AG04450 (cell line): ENCODE measurements around the gene EEF2KMT. TPM values are rescaled to one million over a fixed set of nuclear protein-coding genes. Genes with fewer than 3 reads are reported as not detected.
"Not testable (repeated sequence)": the region's sequence is repeated elsewhere in the genome, so short reads cannot be mapped to it uniquely, and the experiment has no call there.

Experiments
- CTCF ChIA-PET: fragments of 300-600, 350-600 bp; formaldehyde crosslinking; extraction: SDS; loops from one replicate; lab custom pipeline; 2022; ENCODE audit warnings: antibody characterized with exemption, inconsistent platforms; lab: Charles Lee
- POLR2A ChIA-PET: fragments of 350-600 bp; formaldehyde crosslinking; extraction: SDS; loops from one replicate; lab custom pipeline; 2021; ENCODE audit warnings: antibody characterized with exemption, inconsistent platforms; lab: Yijun Ruan, JAX
- DNase-seq: peaks from one replicate; pipeline ENCODE4 v3.0.0-alpha.2; 2011; ENCODE audit warnings: low read depth, low spot score
- H3K27ac ChIP-seq: one replicate; pipeline ENCODE4 v1.5.1; 2012; ENCODE audit warnings: low read depth, low read length, control low read depth
- H3K27me3 ChIP-seq: one replicate; pipeline ENCODE4 v1.6.0; 2012; ENCODE audit warnings: low read length; ENCODE audit not compliant: control insufficient read depth, insufficient read depth
- H3K4me3 ChIP-seq: 2 replicates; pipeline ENCODE4 v1.5.1; 2011; ENCODE audit warnings: mild to moderate bottlenecking, low read depth, low read length, control low read depth
- H3K9me3 ChIP-seq: 2 replicates; pipeline ENCODE4 v1.5.1; 2012; ENCODE audit warnings: low read length; ENCODE audit not compliant: control insufficient read depth, insufficient read depth
- polyA plus RNA-seq: library from polyadenylated mRNA; depleted of rRNA; stranded (reverse); fragments of >200 nt; gene quantifications from 2 replicates; pipeline ENCODE4 v1.2.3, GENCODE V29; 2011
- TF ChIP-seq, protein P1 (sequence below): IDR thresholded peaks from 2 replicates; pipeline ENCODE4 v1.5.1; 2011; ENCODE audit warnings: low read depth, low read length, control low read depth, inconsistent platforms

The EEF2KMT gene
- polyA plus RNA-seq, 1 experiment = 6.1 TPM

DNA sequence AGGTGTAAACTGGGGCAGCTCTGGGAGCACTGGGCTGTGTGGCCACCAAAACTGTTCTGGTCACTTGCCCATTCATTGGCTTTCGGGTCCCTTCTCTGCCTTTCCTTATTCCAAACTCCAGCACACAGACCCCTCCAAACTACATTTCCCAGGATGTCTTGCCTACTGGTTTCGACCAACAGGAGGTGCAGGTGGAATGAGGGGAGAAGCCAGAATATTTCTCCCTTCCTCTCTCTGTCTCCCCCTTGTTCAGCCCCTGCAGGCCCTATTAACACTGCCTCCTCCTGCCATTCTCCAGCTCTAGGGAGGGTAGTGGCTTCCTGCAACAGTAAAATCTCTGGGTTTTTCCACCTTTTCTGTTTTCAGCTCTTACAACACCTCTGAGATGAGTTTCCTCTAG lies 50.7 kb downstream of the EEF2KMT start:
- no peak for DNase-seq
- TF ChIP-seq, protein P1, sequence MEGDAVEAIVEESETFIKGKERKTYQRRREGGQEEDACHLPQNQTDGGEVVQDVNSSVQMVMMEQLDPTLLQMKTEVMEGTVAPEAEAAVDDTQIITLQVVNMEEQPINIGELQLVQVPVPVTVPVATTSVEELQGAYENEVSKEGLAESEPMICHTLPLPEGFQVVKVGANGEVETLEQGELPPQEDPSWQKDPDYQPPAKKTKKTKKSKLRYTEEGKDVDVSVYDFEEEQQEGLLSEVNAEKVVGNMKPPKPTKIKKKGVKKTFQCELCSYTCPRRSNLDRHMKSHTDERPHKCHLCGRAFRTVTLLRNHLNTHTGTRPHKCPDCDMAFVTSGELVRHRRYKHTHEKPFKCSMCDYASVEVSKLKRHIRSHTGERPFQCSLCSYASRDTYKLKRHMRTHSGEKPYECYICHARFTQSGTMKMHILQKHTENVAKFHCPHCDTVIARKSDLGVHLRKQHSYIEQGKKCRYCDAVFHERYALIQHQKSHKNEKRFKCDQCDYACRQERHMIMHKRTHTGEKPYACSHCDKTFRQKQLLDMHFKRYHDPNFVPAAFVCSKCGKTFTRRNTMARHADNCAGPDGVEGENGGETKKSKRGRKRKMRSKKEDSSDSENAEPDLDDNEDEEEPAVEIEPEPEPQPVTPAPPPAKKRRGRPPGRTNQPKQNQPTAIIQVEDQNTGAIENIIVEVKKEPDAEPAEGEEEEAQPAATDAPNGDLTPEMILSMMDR = no peak
- Histone ChIP-seq H3K27me3 (peaks cover 10% of the 10 kb centered on the region), H3K27ac (no peak overlapping the region), H3K4me3 (no peak overlapping the region), H3K9me3 (no peaks in the 10 kb centered on the region)
- ChIA-PET POLR2A (no interaction called here), CTCF (interaction anchor here (1.5 kb wide), 1 partner anchor 22 kb away, joined by 3 read pairs; no protein-coding TSS in a partner anchor)

DNA sequence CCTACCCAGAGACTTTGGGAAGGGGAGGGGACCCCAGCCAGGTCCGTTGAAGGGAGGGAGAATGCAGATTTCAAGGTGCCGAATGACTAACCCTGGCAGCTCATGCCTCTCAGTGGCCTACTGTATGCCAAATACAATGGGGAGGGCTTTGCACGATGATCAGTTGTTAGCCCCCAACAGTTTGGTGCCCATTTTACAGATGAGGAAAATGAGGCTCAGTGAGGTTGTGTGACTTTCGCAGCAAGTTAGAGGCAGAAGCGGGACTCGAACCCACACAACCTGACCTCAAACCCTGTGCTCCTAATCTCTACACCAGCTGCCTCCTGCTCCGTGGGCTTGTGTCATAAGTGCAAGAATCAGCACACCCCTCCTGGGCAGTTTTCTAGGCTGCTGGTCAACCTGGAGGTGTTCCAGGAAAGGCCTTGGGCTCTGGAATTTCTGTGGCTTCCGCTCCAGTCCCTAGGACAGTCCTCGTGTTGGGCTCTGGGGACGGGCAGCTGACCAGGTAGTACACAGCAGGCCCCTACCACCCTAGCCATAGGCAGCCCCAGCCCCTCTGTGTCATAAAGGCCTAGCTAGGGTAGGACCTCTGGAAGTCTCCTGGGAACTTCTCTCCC lies 52.0 kb downstream of the EEF2KMT start:
- Histone ChIP-seq H3K4me3 (no peak overlapping the region), H3K27me3 (peaks cover 12% of the 10 kb centered on the region), H3K9me3 (no peaks in the 10 kb centered on the region), H3K27ac (no peak overlapping the region)
- ChIA-PET CTCF (no interaction called here), POLR2A (no interaction called here)
- TF ChIP-seq, protein P1 = no peak
- DNase-seq = no peak

DNA sequence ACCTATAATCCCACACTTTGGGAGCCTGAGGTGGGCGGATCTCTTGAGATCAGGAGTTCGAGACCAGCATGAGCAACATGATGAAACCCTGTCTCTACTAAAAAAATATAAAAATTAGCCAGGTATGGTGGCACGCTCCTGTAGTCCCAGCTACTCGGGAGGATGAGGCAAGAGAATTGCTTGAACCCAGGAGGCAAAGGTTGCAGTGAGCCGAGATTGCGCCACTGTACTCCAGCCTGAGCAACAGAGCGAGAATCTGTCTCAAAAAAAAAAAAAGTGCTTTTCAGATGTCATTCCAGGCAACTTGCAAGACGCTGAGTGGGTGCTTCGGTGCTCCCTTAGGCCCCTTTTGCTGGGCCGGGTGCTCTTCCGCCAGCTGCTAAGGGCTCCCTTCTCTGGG lies 53.0 kb downstream of the EEF2KMT start:
- H3K9me3 ChIP-seq, H3K4me3 ChIP-seq, H3K27me3 ChIP-seq, POLR2A ChIA-PET, H3K27ac ChIP-seq, CTCF ChIA-PET, DNase-seq: not testable (repeated sequence)

DNA sequence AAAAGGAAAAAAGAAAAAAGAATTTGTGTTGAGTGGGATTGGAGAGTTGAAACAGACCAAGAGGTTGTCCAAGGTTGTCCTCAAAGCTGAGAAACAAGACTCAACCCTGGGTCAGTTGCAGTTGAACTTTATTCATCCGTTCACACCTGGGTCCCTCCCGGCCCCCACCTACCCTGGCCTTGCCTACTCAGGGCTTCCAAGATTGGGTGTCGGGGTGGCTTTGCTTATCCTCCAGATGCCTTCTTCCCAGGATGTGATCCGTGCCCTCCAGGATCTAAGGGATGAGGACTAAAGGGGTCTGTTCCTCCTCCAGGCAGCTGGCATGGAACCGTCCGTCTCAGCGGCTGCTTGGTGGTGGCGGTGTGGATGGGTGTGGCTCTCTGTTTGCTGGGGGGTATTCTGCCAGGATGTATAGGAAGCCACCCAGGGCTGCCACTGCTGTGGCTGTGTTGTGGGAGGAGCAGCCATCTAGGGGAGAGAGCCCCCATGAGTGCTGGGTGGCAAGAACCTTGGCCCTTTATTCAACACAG lies 53.5 kb downstream of the EEF2KMT start:
- Histone ChIP-seq H3K27me3 (peaks cover 9% of the 10 kb centered on the region), H3K27ac (no peak overlapping the region), H3K9me3 (no peaks in the 10 kb centered on the region), H3K4me3 (no peak overlapping the region)
- DNase-seq = no peak
- ChIA-PET POLR2A (no interaction called here), CTCF (no interaction called here)
- TF ChIP-seq, protein P1 = no peak

DNA sequence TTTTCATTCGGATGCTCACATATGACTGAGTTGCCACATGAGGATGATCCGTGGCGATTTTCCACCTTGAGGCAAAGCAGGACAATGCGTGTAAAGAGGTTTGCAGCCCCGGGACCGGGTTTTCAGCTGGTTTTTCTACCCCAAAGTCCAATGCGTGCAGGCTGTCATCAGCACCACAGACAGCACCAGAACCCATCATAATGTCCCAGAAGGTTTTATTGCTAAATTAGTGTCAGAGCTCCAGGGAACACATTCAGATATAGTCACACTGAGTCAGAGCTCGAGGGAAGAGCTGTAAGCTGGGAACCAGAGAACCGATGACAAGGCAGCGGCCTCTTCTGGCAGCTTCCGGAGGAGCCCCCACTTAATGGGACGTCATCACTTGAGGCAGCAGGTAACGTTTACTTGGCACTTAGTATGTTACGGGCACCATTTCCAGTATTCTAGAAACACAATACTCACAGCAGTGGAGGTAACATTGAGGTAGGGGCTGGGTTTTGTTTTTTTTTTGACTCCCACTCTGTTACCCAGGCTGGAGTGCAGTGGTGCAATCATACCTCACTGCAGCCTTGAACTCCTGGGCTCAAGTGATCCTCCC lies 54.9 kb downstream of the EEF2KMT start:
- peaks cover 5% of the 10 kb centered on the region for H3K27me3 ChIP-seq
- no peak overlapping the region for H3K27ac ChIP-seq
- H3K9me3 ChIP-seq = no peaks in the 10 kb centered on the region
- no peak for DNase-seq
- TF ChIP-seq, protein P1 = no peak
- ChIA-PET POLR2A (no interaction called here), CTCF (no interaction called here)
- H3K4me3 ChIP-seq = no peak overlapping the region
